Omental fat pad (tissue), 4 donors: Measurements from ENCODE around the gene FCRL4. TPM values are rescaled to one million over a fixed set of nuclear protein-coding genes. Genes with fewer than 3 reads are reported as not detected.

ENCODE experiments used
- ATAC-seq: fragments of 150-250 bp; one replicate; pipeline ENCODE4 v1.9.1; 2016; ENCODE audit warnings: mild to moderate bottlenecking, moderate library complexity; ENCODE audit not compliant: low FRiP score
- DNase-seq: peaks from one replicate; pipeline ENCODE4 v3.0.0-alpha.2; 2019; ENCODE audit warnings: low spot score
- total RNA-seq, 4 donors: library from RNA; depleted of rRNA; stranded (reverse); fragments of >200 nt; gene quantifications; one replicate each; pipeline ENCODE4 v1.1.0, GENCODE V29; 2016
- TF ChIP-seq, protein P1 (sequence below), 3 donors: fragments of 450-650 bp; IDR thresholded peaks; one replicate each; pipeline ENCODE4 v1.5.1; 2016 to 2017; ENCODE audit warnings: antibody characterized with exemption in 3 of 3, mild to moderate bottlenecking in 3 of 3, moderate library complexity in 2 of 3

Gene FCRL4
- total RNA-seq, 4 donors from 2014 or later, result not detected

DNA sequence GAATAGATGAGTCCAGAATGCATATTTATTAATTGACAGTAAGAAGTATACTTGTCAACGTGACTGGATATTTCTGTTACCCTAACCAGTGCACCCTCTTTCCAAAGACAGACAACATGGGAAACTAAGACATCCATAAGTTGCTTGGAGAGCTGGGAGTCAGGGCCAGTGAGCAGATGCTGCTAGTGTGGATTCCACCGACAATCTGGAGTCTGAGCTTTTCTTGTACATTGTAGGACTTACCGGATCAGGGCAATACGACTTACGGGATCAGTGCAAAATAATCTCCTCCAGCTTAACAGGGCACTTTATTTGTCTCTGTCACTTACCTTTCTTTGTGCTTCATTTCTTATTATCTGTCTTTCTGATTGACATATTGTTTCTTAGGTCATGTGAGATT is 24.6 kb upstream of the FCRL4 start:
- TF ChIP-seq, protein P1, sequence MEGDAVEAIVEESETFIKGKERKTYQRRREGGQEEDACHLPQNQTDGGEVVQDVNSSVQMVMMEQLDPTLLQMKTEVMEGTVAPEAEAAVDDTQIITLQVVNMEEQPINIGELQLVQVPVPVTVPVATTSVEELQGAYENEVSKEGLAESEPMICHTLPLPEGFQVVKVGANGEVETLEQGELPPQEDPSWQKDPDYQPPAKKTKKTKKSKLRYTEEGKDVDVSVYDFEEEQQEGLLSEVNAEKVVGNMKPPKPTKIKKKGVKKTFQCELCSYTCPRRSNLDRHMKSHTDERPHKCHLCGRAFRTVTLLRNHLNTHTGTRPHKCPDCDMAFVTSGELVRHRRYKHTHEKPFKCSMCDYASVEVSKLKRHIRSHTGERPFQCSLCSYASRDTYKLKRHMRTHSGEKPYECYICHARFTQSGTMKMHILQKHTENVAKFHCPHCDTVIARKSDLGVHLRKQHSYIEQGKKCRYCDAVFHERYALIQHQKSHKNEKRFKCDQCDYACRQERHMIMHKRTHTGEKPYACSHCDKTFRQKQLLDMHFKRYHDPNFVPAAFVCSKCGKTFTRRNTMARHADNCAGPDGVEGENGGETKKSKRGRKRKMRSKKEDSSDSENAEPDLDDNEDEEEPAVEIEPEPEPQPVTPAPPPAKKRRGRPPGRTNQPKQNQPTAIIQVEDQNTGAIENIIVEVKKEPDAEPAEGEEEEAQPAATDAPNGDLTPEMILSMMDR (IDR thresholded peaks at IDR 0.05), result no peak
- ATAC-seq (no peak), DNase-seq (no peak)

DNA sequence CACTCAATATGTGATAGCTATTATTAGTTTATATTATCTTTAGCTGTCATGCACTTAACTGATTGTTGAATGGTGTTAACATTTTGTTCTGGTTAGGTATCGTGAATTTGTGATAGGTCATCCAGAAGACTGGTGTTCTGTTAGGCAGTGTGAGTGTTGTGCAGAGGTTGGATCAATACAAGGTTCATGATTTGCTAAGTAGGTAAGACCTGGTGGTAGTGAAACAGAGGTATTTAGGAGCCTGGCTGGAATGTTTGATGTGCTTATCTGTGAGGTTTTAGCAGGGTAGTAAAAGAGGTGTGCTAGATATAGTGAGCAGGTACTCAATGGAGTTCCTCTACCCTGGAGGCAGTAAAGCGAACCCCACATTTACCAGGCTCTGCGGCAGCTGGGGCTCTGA is 20.3 kb upstream of the FCRL4 start:
- no peak for DNase-seq
- no peak for ATAC-seq
- TF ChIP-seq, protein P1 (IDR thresholded peaks at IDR 0.05), result no peak

DNA sequence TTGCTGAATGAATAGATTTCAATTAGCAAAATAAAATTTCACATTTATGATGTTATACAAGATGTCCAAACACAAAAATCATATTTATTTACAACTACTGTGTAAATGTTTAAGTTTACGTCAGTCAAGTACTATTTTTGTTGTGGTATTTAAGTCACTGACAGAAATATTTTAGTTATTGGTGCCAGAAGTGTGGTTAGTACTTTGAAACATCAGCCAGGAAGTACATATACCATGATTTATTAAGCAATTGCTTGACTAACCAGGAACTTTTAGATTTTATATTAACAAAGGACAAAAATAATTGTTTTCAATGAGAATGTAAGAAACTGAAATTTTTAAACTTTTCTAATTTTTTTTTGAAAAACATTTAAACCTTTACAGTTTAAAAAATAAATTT is 2.4 kb upstream of the FCRL4 start:
- no peak for DNase-seq
- ATAC-seq, result no peak
- TF ChIP-seq, protein P1 (IDR thresholded peaks at IDR 0.05), result no peak

DNA sequence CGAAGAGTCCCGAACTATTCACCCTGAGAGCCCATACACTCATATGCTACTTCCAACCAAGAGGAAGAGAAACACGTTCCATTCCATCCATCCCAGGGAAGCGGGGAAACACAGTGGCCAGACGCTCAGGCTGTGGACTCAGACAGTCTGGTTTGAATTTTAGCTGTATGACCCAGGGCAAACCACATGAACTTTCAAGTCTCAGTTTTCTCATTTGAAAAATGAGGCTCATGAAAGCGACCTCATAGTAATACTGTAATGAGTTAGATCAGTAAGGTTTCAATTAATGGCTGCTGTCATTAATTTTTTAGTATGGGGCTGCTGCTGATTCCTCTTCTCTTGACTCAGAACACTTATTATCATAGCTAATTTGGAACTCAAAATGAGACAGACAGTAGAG is 1.5 kb downstream of the FCRL4 start:
- TF ChIP-seq, protein P1 (IDR thresholded peaks at IDR 0.05), result no peak
- ATAC-seq (no peak), DNase-seq (no peak)

DNA sequence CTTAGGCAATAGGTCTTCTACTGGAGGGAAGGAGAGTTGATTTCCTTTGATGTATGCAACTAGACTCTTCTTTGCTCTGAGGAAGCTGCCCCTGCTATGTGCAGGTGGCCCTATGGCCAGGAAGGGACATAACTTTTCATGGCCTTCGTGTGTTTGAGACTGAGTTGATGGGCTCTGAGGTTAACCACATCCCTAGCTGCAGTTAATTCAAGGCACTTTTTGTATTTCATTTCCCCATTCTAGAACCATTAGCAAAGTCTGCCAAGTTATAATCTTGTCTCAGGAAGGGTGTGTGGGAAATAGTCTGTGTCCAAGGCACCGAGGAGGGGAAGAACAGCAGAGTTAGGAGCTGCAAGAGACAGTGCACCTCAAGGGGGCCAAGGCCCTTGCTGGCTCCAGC is 2.5 kb downstream of the FCRL4 start:
- TF ChIP-seq, protein P1 (IDR thresholded peaks at IDR 0.05), result no peak
- DNase-seq, result no peak
- ATAC-seq, result no peak

DNA sequence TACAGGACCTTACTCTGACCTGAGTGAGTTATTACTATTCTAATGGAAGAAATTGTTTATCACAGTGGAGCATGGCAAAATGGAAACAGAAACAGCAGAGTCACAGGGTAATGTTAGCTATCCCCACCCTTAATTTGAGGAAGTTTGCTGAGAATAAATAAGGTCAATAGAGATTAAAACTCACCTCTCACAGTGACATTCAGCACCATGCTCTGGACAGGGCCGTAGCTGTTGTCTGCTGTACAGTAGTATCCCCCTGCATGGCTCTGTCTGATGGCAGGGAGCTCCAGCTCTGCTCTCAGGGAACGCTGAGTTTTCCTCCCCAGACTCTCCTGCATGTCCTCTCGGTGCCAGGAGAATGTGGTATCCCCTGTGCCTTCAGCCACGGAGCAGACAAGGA is 11.9 kb downstream of the FCRL4 start:
- TF ChIP-seq, protein P1 (IDR thresholded peaks at IDR 0.05), result no peak
- ATAC-seq (no peak), DNase-seq (no peak)

DNA sequence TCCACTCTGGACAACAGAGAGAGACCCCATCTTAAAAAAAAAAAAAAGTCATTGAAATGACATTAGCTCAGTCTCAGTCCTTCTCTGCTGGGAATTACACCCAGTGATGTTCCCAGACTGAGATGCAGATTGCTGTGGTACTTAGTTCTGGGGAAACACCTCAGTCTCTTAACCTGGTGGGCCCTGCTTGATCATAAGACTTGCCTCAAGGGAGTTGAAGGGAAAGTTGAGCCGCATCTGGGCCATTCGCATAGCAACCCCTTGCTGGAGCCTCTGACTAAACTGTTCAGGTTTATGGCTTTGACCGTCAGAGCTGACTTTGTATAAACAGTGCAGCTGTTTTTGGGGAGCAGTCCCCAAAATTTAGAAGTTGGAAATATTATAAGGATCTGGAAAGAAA is 13.4 kb downstream of the FCRL4 start:
- ATAC-seq, result no peak
- DNase-seq, result no peak
- TF ChIP-seq, protein P1 (IDR thresholded peaks at IDR 0.05), result no peak
